Mesothelial cell of epicardium (in vitro differentiated cells): ENCODE results near the gene CDKN2B-AS1. TPM values are rescaled to one million over a fixed set of nuclear protein-coding genes. Genes with fewer than 3 reads are reported as not detected.

ENCODE experiments used
- DNase-seq, 2 experiments: peaks; one replicate each; pipeline ENCODE4 v3.0.0; 2021; ENCODE audit warnings: low spot score in 2 of 2; ENCODE audit not compliant: unreplicated experiment in 2 of 2
- H3K27ac Mint-ChIP-seq: 2 replicates; pipeline ENCODE4 v1.8.0; 2021; ENCODE audit warnings: mixed read lengths
- H3K27me3 Mint-ChIP-seq: 2 replicates; pipeline ENCODE4 v1.8.0; 2021; ENCODE audit warnings: low read depth, mixed read lengths
- H3K36me3 Mint-ChIP-seq: 2 replicates; pipeline ENCODE4 v1.8.0; 2021; ENCODE audit warnings: mixed read lengths
- H3K4me1 Mint-ChIP-seq: 2 replicates; pipeline ENCODE4 v1.8.0; 2021; ENCODE audit warnings: mixed read lengths
- H3K4me3 Mint-ChIP-seq: 2 replicates; pipeline ENCODE4 v1.8.0; 2021; ENCODE audit warnings: mild to moderate bottlenecking, moderate library complexity, mixed read lengths
- H3K9me3 Mint-ChIP-seq: 2 replicates; pipeline ENCODE4 v1.8.0; 2021; ENCODE audit warnings: mixed read lengths
- total RNA-seq: library from RNA; stranded (reverse); gene quantifications from 3 replicates; pipeline ENCODE4 v1.2.1, GENCODE V29; 2021
- TF ChIP-seq, protein P1 (sequence below): fragments of 200-600 bp; sonication (generic); IDR thresholded peaks from one replicate; pipeline ENCODE4 v1.5.0; 2021; ENCODE audit warnings: antibody characterized with exemption; ENCODE audit not compliant: unreplicated experiment

Gene CDKN2B-AS1
- total RNA-seq, 1 donor from 2014 or later: 10.8 TPM

DNA sequence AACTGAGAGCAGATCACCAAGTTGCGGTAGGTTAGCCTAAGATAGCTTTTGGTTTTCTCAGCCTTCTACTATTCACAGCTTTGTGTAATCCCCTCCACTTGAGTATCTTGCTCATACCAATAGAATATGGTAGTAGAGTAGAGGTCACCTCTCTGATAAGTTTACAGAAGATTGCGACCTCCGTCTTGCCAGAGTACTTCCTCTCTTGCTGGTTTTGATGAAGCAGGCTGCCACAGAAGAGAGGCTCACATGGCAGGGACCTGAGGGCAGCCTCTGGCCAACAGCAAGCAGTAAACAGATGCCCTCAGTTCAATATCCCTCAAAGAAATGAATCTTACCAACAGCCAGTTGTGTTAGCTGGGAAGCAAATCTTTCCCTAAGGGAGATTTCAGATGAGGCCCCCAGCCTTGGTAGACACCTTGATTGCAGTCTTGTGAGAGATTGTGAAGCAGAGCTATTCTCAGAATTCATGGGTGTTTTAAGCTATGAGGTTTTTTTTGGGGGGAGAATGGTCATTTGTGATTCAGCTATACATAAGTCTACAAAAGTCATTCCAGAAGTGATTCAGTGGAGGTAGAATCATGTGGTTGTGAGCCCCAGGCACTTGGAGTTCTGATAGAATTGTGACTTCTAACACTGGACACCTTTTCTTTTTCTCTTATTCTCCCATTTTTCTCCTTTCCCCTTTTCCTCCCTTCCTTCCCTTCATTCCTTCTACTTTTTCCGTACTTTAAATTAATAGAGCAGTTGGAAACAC lies 37.2 kb downstream of the CDKN2B-AS1 start:
- H3K4me3 Mint-ChIP-seq: no peak overlapping the region
- no peaks in the 10 kb centered on the region for H3K27me3 Mint-ChIP-seq
- H3K9me3 Mint-ChIP-seq: no peaks in the 10 kb centered on the region
- no peak for DNase-seq
- TF ChIP-seq, protein P1, sequence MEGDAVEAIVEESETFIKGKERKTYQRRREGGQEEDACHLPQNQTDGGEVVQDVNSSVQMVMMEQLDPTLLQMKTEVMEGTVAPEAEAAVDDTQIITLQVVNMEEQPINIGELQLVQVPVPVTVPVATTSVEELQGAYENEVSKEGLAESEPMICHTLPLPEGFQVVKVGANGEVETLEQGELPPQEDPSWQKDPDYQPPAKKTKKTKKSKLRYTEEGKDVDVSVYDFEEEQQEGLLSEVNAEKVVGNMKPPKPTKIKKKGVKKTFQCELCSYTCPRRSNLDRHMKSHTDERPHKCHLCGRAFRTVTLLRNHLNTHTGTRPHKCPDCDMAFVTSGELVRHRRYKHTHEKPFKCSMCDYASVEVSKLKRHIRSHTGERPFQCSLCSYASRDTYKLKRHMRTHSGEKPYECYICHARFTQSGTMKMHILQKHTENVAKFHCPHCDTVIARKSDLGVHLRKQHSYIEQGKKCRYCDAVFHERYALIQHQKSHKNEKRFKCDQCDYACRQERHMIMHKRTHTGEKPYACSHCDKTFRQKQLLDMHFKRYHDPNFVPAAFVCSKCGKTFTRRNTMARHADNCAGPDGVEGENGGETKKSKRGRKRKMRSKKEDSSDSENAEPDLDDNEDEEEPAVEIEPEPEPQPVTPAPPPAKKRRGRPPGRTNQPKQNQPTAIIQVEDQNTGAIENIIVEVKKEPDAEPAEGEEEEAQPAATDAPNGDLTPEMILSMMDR: no peak
- peaks cover 8% of the 10 kb centered on the region for H3K4me1 Mint-ChIP-seq
- no peak overlapping the region for H3K27ac Mint-ChIP-seq
- H3K36me3 Mint-ChIP-seq: no peaks in the 10 kb centered on the region

GRCh38 chr9:22033012-22033630 lies 38.5 kb downstream of the CDKN2B-AS1 start:
- DNase-seq: no peak
- Mint-ChIP-seq H3K4me3 (no peak overlapping the region), H3K9me3 (no peaks in the 10 kb centered on the region), H3K4me1 (peaks cover 20% of the 10 kb centered on the region), H3K36me3 (no peaks in the 10 kb centered on the region), H3K27me3 (no peaks in the 10 kb centered on the region), H3K27ac (no peak overlapping the region)
- TF ChIP-seq, protein P1: no peak

DNA sequence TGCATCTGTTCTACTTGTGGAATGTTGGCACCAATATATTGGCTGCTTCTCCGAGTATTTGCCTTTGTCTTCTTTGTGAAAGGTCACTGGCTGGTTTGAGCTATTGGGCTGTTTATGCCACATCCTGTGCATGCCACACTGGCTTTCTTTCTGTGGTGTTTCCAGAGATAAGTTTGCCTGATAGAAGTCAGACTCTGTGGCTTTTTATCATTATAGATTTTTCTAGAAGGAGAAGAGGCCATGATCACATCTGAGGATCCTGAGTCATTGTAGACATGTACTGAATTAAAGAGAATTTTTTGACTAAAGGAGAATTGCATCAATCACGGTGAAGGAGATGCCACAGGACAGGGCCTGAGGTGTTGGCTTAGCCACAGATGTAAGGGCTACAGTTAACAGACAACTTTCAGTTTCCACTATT lies 41.0 kb downstream of the CDKN2B-AS1 start:
- Mint-ChIP-seq H3K36me3 (no peaks in the 10 kb centered on the region), H3K4me3 (no peak overlapping the region), H3K27me3 (no peaks in the 10 kb centered on the region), H3K4me1 (peaks cover 23% of the 10 kb centered on the region), H3K9me3 (no peaks in the 10 kb centered on the region), H3K27ac (no peak overlapping the region)
- DNase-seq: no peak
- TF ChIP-seq, protein P1: no peak

GRCh38 chr9:22036866-22037626 lies 42.5 kb downstream of the CDKN2B-AS1 start:
- Mint-ChIP-seq H3K27ac (peak overlapping the region; percentile 81), H3K4me1 (peaks cover 38% of the 10 kb centered on the region), H3K9me3 (no peaks in the 10 kb centered on the region), H3K36me3 (no peaks in the 10 kb centered on the region), H3K27me3 (no peaks in the 10 kb centered on the region), H3K4me3 (no peak overlapping the region)
- TF ChIP-seq, protein P1: no peak
- no peak for DNase-seq

DNA sequence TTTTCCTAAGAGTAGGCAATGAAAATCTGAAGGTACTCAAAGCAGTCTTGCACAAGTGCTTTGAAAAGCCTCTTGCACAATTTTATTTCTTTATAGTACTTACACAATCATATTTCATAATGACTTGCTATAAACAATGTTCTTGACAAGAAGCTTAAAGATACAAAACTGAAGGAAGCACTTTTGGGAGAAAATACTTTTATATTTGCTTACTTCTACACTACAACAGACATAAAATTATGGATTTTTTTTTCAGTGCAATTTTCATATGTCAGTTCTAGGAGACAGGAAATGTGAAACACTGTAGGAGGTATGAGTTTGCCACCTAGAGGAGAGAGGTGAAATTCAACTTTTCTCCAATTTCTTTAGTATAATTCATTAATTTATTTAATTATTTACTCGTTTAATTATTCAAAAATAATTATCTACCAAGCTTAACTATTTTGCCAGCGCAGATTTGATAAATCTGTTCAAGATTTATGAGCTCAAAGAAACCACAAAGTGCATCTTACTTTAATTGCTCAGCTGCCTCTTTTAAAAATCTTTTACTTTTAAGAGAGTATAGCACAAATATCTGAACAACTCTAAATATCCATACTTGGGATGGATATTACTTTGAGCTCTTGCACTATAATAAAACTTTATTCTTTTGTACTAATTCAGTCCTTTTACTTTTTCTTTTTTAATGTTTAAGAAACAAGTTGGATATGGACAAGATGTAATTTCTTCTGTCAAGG lies 43.5 kb downstream of the CDKN2B-AS1 start:
- H3K27ac Mint-ChIP-seq: no peak overlapping the region
- H3K27me3 Mint-ChIP-seq: no peaks in the 10 kb centered on the region
- TF ChIP-seq, protein P1: no peak
- H3K36me3 Mint-ChIP-seq: no peaks in the 10 kb centered on the region
- no peaks in the 10 kb centered on the region for H3K9me3 Mint-ChIP-seq
- no peak overlapping the region for H3K4me3 Mint-ChIP-seq
- peaks cover 45% of the 10 kb centered on the region for H3K4me1 Mint-ChIP-seq
- no peak for DNase-seq
